IPS-18a (cell line): ENCODE results near the gene PRKCB.

ENCODE experiments used
- H3K27ac ChIP-seq: one replicate; pipeline ENCODE4 v1.5.1; 2013; ENCODE audit warnings: low read length
- H3K27me3 ChIP-seq: one replicate; pipeline ENCODE4 v1.6.1; 2013; ENCODE audit warnings: mild to moderate bottlenecking, low read length; ENCODE audit not compliant: control insufficient read depth, insufficient read depth
- H3K36me3 ChIP-seq: one replicate; pipeline ENCODE4 v1.6.1; 2013; ENCODE audit warnings: low read depth, low read length; ENCODE audit not compliant: control insufficient read depth
- H3K4me1 ChIP-seq: one replicate; pipeline ENCODE4 v1.6.1; 2013; ENCODE audit warnings: low read depth, low read length; ENCODE audit not compliant: control insufficient read depth
- H3K4me3 ChIP-seq: one replicate; pipeline ENCODE4 v1.5.1; 2013; ENCODE audit warnings: low read length
- H3K9ac ChIP-seq: one replicate; pipeline ENCODE4 v1.6.1; 2013; ENCODE audit warnings: mild to moderate bottlenecking, low read length, moderate library complexity
- H3K9me3 ChIP-seq: one replicate; pipeline ENCODE4 v1.6.1; 2013; ENCODE audit warnings: low read depth, low read length; ENCODE audit not compliant: control insufficient read depth

The PRKCB gene

GRCh38 chr16:23979982-23980381 lies 144.2 kb downstream of the PRKCB start:
- no peak overlapping the region for H3K9ac ChIP-seq
- peaks cover 7% of the 10 kb centered on the region for H3K4me1 ChIP-seq
- no peaks in the 10 kb centered on the region for H3K36me3 ChIP-seq
- H3K4me3 ChIP-seq: no peak overlapping the region
- H3K27ac ChIP-seq: no peak overlapping the region
- H3K9me3 ChIP-seq: no peaks in the 10 kb centered on the region
- H3K27me3 ChIP-seq: no peaks in the 10 kb centered on the region

- H3K27ac ChIP-seq: no peak overlapping the region
- H3K4me3 ChIP-seq: no peak overlapping the region
- no peaks in the 10 kb centered on the region for H3K9me3 ChIP-seq
- H3K4me1 ChIP-seq: peaks cover 7% of the 10 kb centered on the region
- no peak overlapping the region for H3K9ac ChIP-seq
- no peaks in the 10 kb centered on the region for H3K36me3 ChIP-seq
- no peaks in the 10 kb centered on the region for H3K27me3 ChIP-seq
Measured at GRCh38 chr16:23981429-23982399, 145.9 kb downstream of the PRKCB start.

- no peaks in the 10 kb centered on the region for H3K36me3 ChIP-seq
- H3K9me3 ChIP-seq: no peaks in the 10 kb centered on the region
- peaks cover 4% of the 10 kb centered on the region for H3K4me1 ChIP-seq
- H3K27me3 ChIP-seq: no peaks in the 10 kb centered on the region
- H3K9ac ChIP-seq: no peak overlapping the region
- no peak overlapping the region for H3K4me3 ChIP-seq
- H3K27ac ChIP-seq: no peak overlapping the region
Measured at GRCh38 chr16:23986455-23986854, 150.7 kb downstream of the PRKCB start.

GRCh38 chr16:23987443-23987842 lies 151.7 kb downstream of the PRKCB start:
- peaks cover 5% of the 10 kb centered on the region for H3K4me1 ChIP-seq
- no peaks in the 10 kb centered on the region for H3K36me3 ChIP-seq
- no peaks in the 10 kb centered on the region for H3K27me3 ChIP-seq
- H3K9me3 ChIP-seq: no peaks in the 10 kb centered on the region
- no peak overlapping the region for H3K27ac ChIP-seq
- H3K4me3 ChIP-seq: no peak overlapping the region
- no peak overlapping the region for H3K9ac ChIP-seq

GRCh38 chr16:23990507-23990906 lies 154.7 kb downstream of the PRKCB start:
- Histone ChIP-seq H3K9ac (no peak overlapping the region), H3K9me3 (no peaks in the 10 kb centered on the region), H3K4me1 (peaks cover 5% of the 10 kb centered on the region), H3K36me3 (no peaks in the 10 kb centered on the region), H3K4me3 (no peak overlapping the region), H3K27me3 (no peaks in the 10 kb centered on the region), H3K27ac (no peak overlapping the region)

- H3K4me1 ChIP-seq: peaks cover 5% of the 10 kb centered on the region
- no peak overlapping the region for H3K27ac ChIP-seq
- H3K27me3 ChIP-seq: no peaks in the 10 kb centered on the region
- no peaks in the 10 kb centered on the region for H3K36me3 ChIP-seq
- no peak overlapping the region for H3K9ac ChIP-seq
- H3K9me3 ChIP-seq: no peaks in the 10 kb centered on the region
- H3K4me3 ChIP-seq: no peak overlapping the region
Measured at GRCh38 chr16:23991066-23991465, 155.3 kb downstream of the PRKCB start.

GRCh38 chr16:23994615-23995014 lies 158.8 kb downstream of the PRKCB start:
- no peak overlapping the region for H3K4me3 ChIP-seq
- no peaks in the 10 kb centered on the region for H3K9me3 ChIP-seq
- peaks cover 5% of the 10 kb centered on the region for H3K4me1 ChIP-seq
- H3K27me3 ChIP-seq: no peaks in the 10 kb centered on the region
- H3K27ac ChIP-seq: no peak overlapping the region
- no peaks in the 10 kb centered on the region for H3K36me3 ChIP-seq
- H3K9ac ChIP-seq: no peak overlapping the region

GRCh38 chr16:23996258-23996955 lies 160.6 kb downstream of the PRKCB start:
- no peak overlapping the region for H3K9ac ChIP-seq
- H3K4me3 ChIP-seq: no peak overlapping the region
- no peaks in the 10 kb centered on the region for H3K36me3 ChIP-seq
- H3K27ac ChIP-seq: no peak overlapping the region
- peaks cover 2% of the 10 kb centered on the region for H3K4me1 ChIP-seq
- no peaks in the 10 kb centered on the region for H3K9me3 ChIP-seq
- H3K27me3 ChIP-seq: no peaks in the 10 kb centered on the region

GRCh38 chr16:23998771-23999170 lies 163.0 kb downstream of the PRKCB start:
- H3K36me3 ChIP-seq: no peaks in the 10 kb centered on the region
- no peak overlapping the region for H3K9ac ChIP-seq
- no peak overlapping the region for H3K4me3 ChIP-seq
- no peak overlapping the region for H3K27ac ChIP-seq
- H3K27me3 ChIP-seq: no peaks in the 10 kb centered on the region
- H3K9me3 ChIP-seq: no peaks in the 10 kb centered on the region
- no peaks in the 10 kb centered on the region for H3K4me1 ChIP-seq

- Histone ChIP-seq H3K9ac (no peak overlapping the region), H3K4me1 (no peaks in the 10 kb centered on the region), H3K27ac (no peak overlapping the region), H3K9me3 (no peaks in the 10 kb centered on the region), H3K36me3 (no peaks in the 10 kb centered on the region), H3K4me3 (no peak overlapping the region), H3K27me3 (no peaks in the 10 kb centered on the region)
Measured at GRCh38 chr16:23999663-24000062, 163.9 kb downstream of the PRKCB start.

- no peak overlapping the region for H3K9ac ChIP-seq
Measured at GRCh38 chr16:24001710-24002109, 165.9 kb downstream of the PRKCB start.

More at GRCh38 chr16:24001710-24002109, 165.9 kb downstream of the PRKCB start:
- Histone ChIP-seq H3K4me3 (no peak overlapping the region), H3K27me3 (no peaks in the 10 kb centered on the region), H3K9me3 (no peaks in the 10 kb centered on the region), H3K4me1 (no peaks in the 10 kb centered on the region), H3K36me3 (no peaks in the 10 kb centered on the region), H3K27ac (no peak overlapping the region)
